ENCODE measurements around the gene FLNC.

FLNC gene

DNA sequence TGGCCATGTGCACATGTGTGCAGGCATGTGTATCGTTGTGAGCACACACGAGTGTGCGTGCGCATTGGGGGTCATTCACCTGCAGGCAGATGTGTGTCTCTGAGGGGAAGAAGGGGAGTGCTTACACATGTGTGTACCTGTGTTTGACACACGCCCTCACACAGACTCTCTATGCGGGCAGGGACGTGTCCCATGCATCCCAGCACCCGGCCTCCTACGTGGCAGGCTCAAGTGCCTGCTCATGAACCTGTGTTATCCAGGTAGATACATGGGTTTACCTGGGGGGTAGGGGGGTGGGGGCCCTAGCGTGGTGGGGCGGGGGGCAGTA is 61.7 kb downstream of the FLNC start:
- H3K27me3 ChIP-seq (ENCODE audit: low read depth, low read length): no peaks in the 10 kb centered on the region

GRCh38 chr7:128892521-128893250 is 62.5 kb downstream of the FLNC start:
- Histone ChIP-seq H3K27me3 (ENCODE audit: low read depth, low read length) (no peaks in the 10 kb centered on the region), H3K36me3 (ENCODE audit: control insufficient read depth in 1 of 2, insufficient read depth in 2 of 2, low read length in 2 of 2) (no peaks in the 10 kb centered on the region), H3K9me3 (ENCODE audit: control insufficient read depth in 1 of 2, low read length in 2 of 2) (no peaks in the 10 kb centered on the region), H3K27ac (ENCODE audit: low read length) (no peak overlapping the region), H3K4me3 (ENCODE audit: low read depth in 1 of 2, low read length in 2 of 2) (no peak overlapping the region), H3K4me1 (ENCODE audit: control insufficient read depth in 1 of 2, insufficient read depth in 2 of 2, low read length in 2 of 2) (no peaks in the 10 kb centered on the region)

More for the DNA sequence above, 61.7 kb downstream of the FLNC start:
- no peak overlapping the region for H3K27ac ChIP-seq (ENCODE audit: low read length)
- no peaks in the 10 kb centered on the region for H3K4me1 ChIP-seq (ENCODE audit: control insufficient read depth in 1 of 2, insufficient read depth in 2 of 2, low read length in 2 of 2)
- no peaks in the 10 kb centered on the region for H3K36me3 ChIP-seq (ENCODE audit: control insufficient read depth in 1 of 2, insufficient read depth in 2 of 2, low read length in 2 of 2)
- H3K9me3 ChIP-seq (ENCODE audit: control insufficient read depth in 1 of 2, low read length in 2 of 2): no peaks in the 10 kb centered on the region
- H3K4me3 ChIP-seq (ENCODE audit: low read depth in 1 of 2, low read length in 2 of 2): no peak overlapping the region

- H3K4me3 ChIP-seq (ENCODE audit: low read depth in 1 of 2, low read length in 2 of 2): no peak overlapping the region
- H3K27me3 ChIP-seq (ENCODE audit: low read depth, low read length): no peaks in the 10 kb centered on the region
- H3K9me3 ChIP-seq (ENCODE audit: control insufficient read depth in 1 of 2, low read length in 2 of 2): no peaks in the 10 kb centered on the region
- no peak overlapping the region for H3K27ac ChIP-seq (ENCODE audit: low read length)
- no peaks in the 10 kb centered on the region for H3K36me3 ChIP-seq (ENCODE audit: control insufficient read depth in 1 of 2, insufficient read depth in 2 of 2, low read length in 2 of 2)
- H3K4me1 ChIP-seq (ENCODE audit: control insufficient read depth in 1 of 2, insufficient read depth in 2 of 2, low read length in 2 of 2): no peaks in the 10 kb centered on the region
Measured at GRCh38 chr7:128893251-128894100, 63.3 kb downstream of the FLNC start.

DNA sequence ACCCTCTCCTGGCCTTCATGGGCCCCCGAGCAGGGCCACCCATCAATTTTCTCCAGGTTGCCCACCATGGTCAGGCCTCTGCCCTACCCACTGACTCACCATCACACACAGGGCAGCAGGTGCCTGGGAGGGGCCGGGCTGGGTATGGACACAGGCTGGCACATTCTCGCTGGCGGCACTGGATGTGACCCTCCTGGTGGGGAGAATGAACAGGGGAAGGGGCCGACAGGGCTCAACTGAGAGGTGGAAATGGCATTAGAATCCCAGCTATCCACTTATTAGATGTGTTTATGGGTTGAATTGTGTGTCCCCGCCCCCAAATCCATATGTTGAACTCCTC is 63.9 kb downstream of the FLNC start:
- Histone ChIP-seq H3K36me3 (ENCODE audit: control insufficient read depth in 1 of 2, insufficient read depth in 2 of 2, low read length in 2 of 2) (no peaks in the 10 kb centered on the region), H3K4me1 (ENCODE audit: control insufficient read depth in 1 of 2, insufficient read depth in 2 of 2, low read length in 2 of 2) (no peaks in the 10 kb centered on the region), H3K27ac (ENCODE audit: low read length) (no peak overlapping the region), H3K27me3 (ENCODE audit: low read depth, low read length) (no peaks in the 10 kb centered on the region), H3K9me3 (ENCODE audit: control insufficient read depth in 1 of 2, low read length in 2 of 2) (no peaks in the 10 kb centered on the region), H3K4me3 (ENCODE audit: low read depth in 1 of 2, low read length in 2 of 2) (no peak overlapping the region)

GRCh38 chr7:128895320-128895719 is 65.1 kb downstream of the FLNC start:
- Histone ChIP-seq H3K4me3 (ENCODE audit: low read depth in 1 of 2, low read length in 2 of 2) (no peak overlapping the region), H3K27ac (ENCODE audit: low read length) (no peak overlapping the region), H3K4me1 (ENCODE audit: control insufficient read depth in 1 of 2, insufficient read depth in 2 of 2, low read length in 2 of 2) (no peaks in the 10 kb centered on the region), H3K9me3 (ENCODE audit: control insufficient read depth in 1 of 2, low read length in 2 of 2) (peaks cover 0 to 3% of the 10 kb centered on the region in 2 donors), H3K27me3 (ENCODE audit: low read depth, low read length) (no peaks in the 10 kb centered on the region), H3K36me3 (ENCODE audit: control insufficient read depth in 1 of 2, insufficient read depth in 2 of 2, low read length in 2 of 2) (no peaks in the 10 kb centered on the region)

DNA sequence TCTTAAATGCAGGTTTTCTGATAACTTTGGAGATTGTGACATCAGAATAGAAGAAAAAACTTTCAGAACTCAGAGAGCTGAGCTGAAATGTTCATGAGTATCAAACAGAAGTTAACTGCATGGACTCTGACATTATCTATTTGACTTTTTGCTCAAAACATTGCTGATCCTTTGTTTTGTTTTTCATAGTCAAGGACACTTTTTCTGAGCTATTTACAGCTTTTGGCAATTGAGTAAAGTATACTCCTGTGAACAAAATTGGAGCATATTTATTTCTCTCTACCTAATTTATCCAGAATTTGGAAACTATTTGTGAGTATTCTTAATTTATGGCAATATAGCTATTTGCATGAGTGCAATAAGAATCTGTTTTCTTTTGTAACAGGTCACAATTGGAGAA is 69.2 kb downstream of the FLNC start:
- H3K27me3 ChIP-seq (ENCODE audit: low read depth, low read length): no peaks in the 10 kb centered on the region
- H3K4me3 ChIP-seq (ENCODE audit: low read depth in 1 of 2, low read length in 2 of 2): no peak overlapping the region
- H3K36me3 ChIP-seq (ENCODE audit: control insufficient read depth in 1 of 2, insufficient read depth in 2 of 2, low read length in 2 of 2): no peaks in the 10 kb centered on the region
- H3K4me1 ChIP-seq (ENCODE audit: control insufficient read depth in 1 of 2, insufficient read depth in 2 of 2, low read length in 2 of 2): no peaks in the 10 kb centered on the region
- H3K9me3 ChIP-seq (ENCODE audit: control insufficient read depth in 1 of 2, low read length in 2 of 2): peaks cover 0 to 3% of the 10 kb centered on the region in 2 donors
- no peak overlapping the region for H3K27ac ChIP-seq (ENCODE audit: low read length)

- Histone ChIP-seq H3K4me1 (ENCODE audit: control insufficient read depth in 1 of 2, insufficient read depth in 2 of 2, low read length in 2 of 2) (no peaks in the 10 kb centered on the region), H3K9me3 (ENCODE audit: control insufficient read depth in 1 of 2, low read length in 2 of 2) (peaks cover 0 to 3% of the 10 kb centered on the region in 2 donors), H3K36me3 (ENCODE audit: control insufficient read depth in 1 of 2, insufficient read depth in 2 of 2, low read length in 2 of 2) (no peaks in the 10 kb centered on the region), H3K4me3 (ENCODE audit: low read depth in 1 of 2, low read length in 2 of 2) (no peak overlapping the region), H3K27ac (ENCODE audit: low read length) (no peak overlapping the region), H3K27me3 (ENCODE audit: low read depth, low read length) (no peaks in the 10 kb centered on the region)
Measured at GRCh38 chr7:128900237-128900636, 70.0 kb downstream of the FLNC start.

DNA sequence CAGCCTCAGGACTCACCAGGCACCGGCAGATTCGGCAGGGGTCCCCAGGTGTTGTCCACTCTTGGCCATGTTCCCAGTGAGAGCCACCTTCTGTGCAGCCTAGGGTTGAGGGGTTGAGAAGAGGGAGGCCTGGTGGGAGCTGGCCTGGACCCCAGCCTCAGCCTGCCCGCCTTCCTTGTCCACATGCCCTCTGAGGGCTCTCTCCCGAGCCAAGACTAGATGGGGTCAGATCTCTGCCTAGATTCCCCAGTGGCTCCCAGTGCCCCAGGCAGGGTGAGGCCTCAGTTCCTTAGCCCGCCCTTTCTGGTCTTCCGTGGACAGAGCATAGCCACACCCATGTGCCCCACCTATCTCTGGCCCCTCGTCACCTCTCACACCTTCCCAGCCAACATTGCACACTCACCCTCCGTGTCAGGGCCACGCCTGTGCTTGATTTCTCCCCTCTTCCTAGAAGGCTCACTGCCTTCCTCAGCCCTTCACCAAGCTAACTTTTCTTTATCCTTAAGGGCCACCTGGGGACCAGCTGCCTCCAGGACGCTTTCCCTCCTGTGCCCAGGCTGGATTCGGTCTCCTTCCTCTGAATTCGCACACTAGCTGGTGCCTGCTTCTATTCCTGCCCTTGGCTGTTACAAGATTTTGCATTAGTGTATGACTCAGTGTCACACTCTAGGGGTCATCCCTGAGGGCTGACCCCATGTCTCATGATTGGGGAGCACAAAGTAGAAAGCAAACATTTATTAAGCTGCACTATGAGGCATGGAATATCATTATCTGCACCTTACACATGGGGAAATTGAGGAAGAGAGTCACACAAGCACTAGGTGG is 72.8 kb downstream of the FLNC start:
- H3K36me3 ChIP-seq (ENCODE audit: control insufficient read depth in 1 of 2, insufficient read depth in 2 of 2, low read length in 2 of 2): no peaks in the 10 kb centered on the region

GRCh38 chr7:128903621-128904361 is 73.6 kb downstream of the FLNC start:
- Histone ChIP-seq H3K4me1 (ENCODE audit: control insufficient read depth in 1 of 2, insufficient read depth in 2 of 2, low read length in 2 of 2) (no peaks in the 10 kb centered on the region), H3K9me3 (ENCODE audit: control insufficient read depth in 1 of 2, low read length in 2 of 2) (peaks cover 0 to 3% of the 10 kb centered on the region in 2 donors), H3K4me3 (ENCODE audit: low read depth in 1 of 2, low read length in 2 of 2) (no peak overlapping the region), H3K27me3 (ENCODE audit: low read depth, low read length) (no peaks in the 10 kb centered on the region), H3K36me3 (ENCODE audit: control insufficient read depth in 1 of 2, insufficient read depth in 2 of 2, low read length in 2 of 2) (no peaks in the 10 kb centered on the region), H3K27ac (ENCODE audit: low read length) (no peak overlapping the region)

More for the DNA sequence above, 72.8 kb downstream of the FLNC start:
- Histone ChIP-seq H3K9me3 (ENCODE audit: control insufficient read depth in 1 of 2, low read length in 2 of 2) (peaks cover 0 to 3% of the 10 kb centered on the region in 2 donors), H3K4me1 (ENCODE audit: control insufficient read depth in 1 of 2, insufficient read depth in 2 of 2, low read length in 2 of 2) (no peaks in the 10 kb centered on the region), H3K27me3 (ENCODE audit: low read depth, low read length) (no peaks in the 10 kb centered on the region), H3K4me3 (ENCODE audit: low read depth in 1 of 2, low read length in 2 of 2) (no peak overlapping the region), H3K27ac (ENCODE audit: low read length) (no peak overlapping the region)

DNA sequence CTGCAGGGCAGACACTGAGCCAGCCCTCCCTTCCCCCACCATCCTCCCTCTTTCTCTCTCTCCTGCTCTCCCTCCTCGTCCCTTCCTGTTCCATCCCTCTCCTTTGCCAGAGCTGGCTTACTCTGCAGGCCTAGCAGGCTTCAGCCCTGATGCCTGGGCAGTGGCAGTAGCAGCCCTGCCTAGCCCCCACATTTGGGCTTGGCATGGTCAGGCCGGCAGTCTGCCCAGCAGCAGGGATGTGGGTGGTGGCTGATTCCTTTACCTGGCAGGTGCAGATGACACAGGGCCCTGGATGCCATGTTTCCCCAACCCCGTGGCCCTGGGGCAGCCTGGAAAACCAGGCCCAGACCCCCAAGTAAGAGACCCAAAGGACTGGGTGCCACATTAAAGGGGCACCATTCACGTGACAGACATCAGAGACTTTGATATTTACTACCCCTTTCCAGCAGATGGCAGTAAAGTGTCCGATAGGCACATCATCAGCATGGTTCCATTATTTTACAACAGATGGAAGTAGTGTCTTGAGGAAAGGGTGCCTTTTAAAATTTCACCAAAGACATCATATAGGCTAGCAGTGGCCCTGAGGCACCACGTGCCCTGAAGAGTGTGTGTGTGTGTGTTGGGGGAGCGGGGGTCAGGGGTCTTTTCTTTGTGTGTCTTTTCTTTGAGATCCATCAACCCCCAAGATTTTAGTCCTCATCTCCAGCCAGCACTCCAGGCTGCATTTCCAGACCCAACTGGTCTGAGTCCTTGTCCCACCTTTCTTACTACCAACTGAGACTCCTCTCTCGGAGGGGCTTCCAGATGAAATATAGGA is 74.4 kb downstream of the FLNC start:
- Histone ChIP-seq H3K27ac (ENCODE audit: low read length) (no peak overlapping the region), H3K9me3 (ENCODE audit: control insufficient read depth in 1 of 2, low read length in 2 of 2) (peaks cover 0 to 3% of the 10 kb centered on the region in 2 donors), H3K36me3 (ENCODE audit: control insufficient read depth in 1 of 2, insufficient read depth in 2 of 2, low read length in 2 of 2) (no peaks in the 10 kb centered on the region), H3K27me3 (ENCODE audit: low read depth, low read length) (peaks cover 6% of the 10 kb centered on the region), H3K4me3 (ENCODE audit: low read depth in 1 of 2, low read length in 2 of 2) (no peak overlapping the region), H3K4me1 (ENCODE audit: control insufficient read depth in 1 of 2, insufficient read depth in 2 of 2, low read length in 2 of 2) (peaks cover 0 to 4% of the 10 kb centered on the region in 2 donors)
